Left lung (tissue), 10 donors: ENCODE measurements around the gene E2F7. TPM values are rescaled to one million over a fixed set of nuclear protein-coding genes. Genes with fewer than 3 reads are reported as not detected.

Experiments used
- ATAC-seq: fragments of 200-7000 bp; cut with Tn5 transposase; one replicate; pipeline ENCODE4 v1.9.1; 2020; ENCODE audit warnings: moderate library complexity
- DNase-seq, 4 donors: peaks; one replicate each; pipeline ENCODE4 v3.0.0-alpha.2; 2013 to 2020
- H3K27ac ChIP-seq, 2 donors: fragments of 200-600 bp; sonication (generic) in 1 of 2; one replicate each; pipeline versions ENCODE4 v1.5.0 to v1.8.0; 2020 to 2021
- H3K27me3 ChIP-seq, 2 donors: fragments of 200-600 bp; sonication (generic) in 1 of 2; one replicate each; pipeline versions ENCODE4 v1.5.0 to v1.8.0; 2020 to 2021
- H3K36me3 ChIP-seq, 2 donors: fragments of 200-600 bp; sonication (generic) in 1 of 2; one replicate each; pipeline versions ENCODE4 v1.5.0 to v1.8.0; 2020 to 2021
- H3K4me1 ChIP-seq, 2 donors: fragments of 200-600 bp; one replicate each; pipeline ENCODE4 v1.8.0; 2021
- H3K4me3 ChIP-seq, 2 donors: fragments of 200-600 bp; sonication (generic) in 1 of 2; one replicate each; pipeline versions ENCODE4 v1.5.0 to v1.8.0; 2020 to 2021; ENCODE audit warnings: mild to moderate bottlenecking in 1 of 2
- H3K9me3 ChIP-seq, 2 donors: fragments of 200-600 bp; sonication (generic) in 1 of 2; one replicate each; pipeline versions ENCODE4 v1.5.0 to v1.8.0; 2020 to 2021
- CTCF ChIP-seq, 2 donors: fragments of 200-600 bp; sonication (generic) in 1 of 2; IDR thresholded peaks; one replicate each; pipeline versions ENCODE4 v1.5.0 to v1.8.0; 2021; ENCODE audit warnings: antibody characterized with exemption in 2 of 2
- intact Hi-C, 2 donors: fragments of 100-400 bp; cut with DNase I; formaldehyde crosslinking; loops; one replicate each; pipeline versions ENCODE4 v1.11.2 to v1.14.2; 2022
- polyA plus RNA-seq, 6 donors: library from polyadenylated mRNA; unstranded; fragments of 120-200 nt; gene quantifications; one replicate each; pipeline ENCODE4 v1.2.1, GENCODE V29; 2013; ENCODE audit not compliant: insufficient read length in 6 of 6
- total RNA-seq, 2 donors: library from RNA; stranded (reverse); fragmentation: NEBNext Ultra II Directional; extraction: Animal tissue kit (Norgen Biotek cat#: 25700); gene quantifications; one replicate each; pipeline ENCODE4 v1.2.1, GENCODE V29; 2021
- donor health status: DM: no; HTN: yes; CAD: no.
- donor health status: DM: no; HTN: no; CAD: no.

E2F7 gene
- total and polyA plus RNA-seq, 8 donors, result 1.7 to 10.9 (median 6.8) TPM

DNA sequence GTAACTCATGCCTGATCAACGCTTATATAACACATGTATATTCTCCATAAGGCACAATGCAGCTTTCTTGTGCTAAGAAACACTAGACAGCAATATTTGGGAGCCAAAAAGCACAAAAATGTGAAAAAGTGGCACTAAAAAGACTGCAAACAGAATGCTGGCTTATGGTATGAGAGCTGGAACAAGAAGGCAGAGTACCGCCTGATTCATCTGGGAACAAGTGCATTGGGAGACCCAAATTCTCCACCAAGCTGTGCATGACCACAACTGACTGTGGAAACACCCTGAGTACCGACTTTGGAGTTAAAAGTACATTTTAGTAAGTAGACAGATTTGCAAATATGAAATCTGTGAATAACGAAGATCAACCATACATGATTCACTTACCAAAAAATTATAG lies 25.1 kb downstream of the E2F7 start:
- Histone ChIP-seq H3K36me3 (no peaks in the 10 kb centered on the region), H3K27me3 (no peaks in the 10 kb centered on the region), H3K4me3 (no peak overlapping the region), H3K4me1 (no peaks in the 10 kb centered on the region), H3K27ac (no peak overlapping the region), H3K9me3 (peaks cover 0 to 19% of the 10 kb centered on the region in 2 donors)
- no peak for TF ChIP-seq CTCF (IDR thresholded peaks at IDR 0.05)
- intact Hi-C loops, result no loop called here
- ATAC-seq (no peak), DNase-seq (no peak)

DNA sequence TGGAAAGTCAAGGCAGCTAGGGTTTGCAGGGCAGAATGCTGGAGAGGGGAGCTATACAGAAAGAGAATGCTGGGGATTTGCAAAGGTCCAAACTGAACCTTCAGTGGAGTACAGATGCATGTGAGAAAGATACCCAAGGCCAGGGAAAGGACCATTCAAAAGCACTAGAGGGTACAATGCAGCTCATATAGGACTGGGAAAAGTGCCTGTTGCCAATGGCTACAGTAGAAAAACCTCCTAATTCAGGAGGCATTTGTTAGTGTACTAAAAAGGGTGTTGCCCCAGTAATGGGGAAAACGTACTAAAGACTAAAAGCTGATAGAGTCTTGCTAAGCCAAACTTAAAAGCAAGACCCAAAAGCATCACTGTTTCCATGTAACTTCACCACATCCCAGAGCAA lies 30.1 kb downstream of the E2F7 start:
- ATAC-seq (no peak), DNase-seq (no peak)
- no peak for TF ChIP-seq CTCF (IDR thresholded peaks at IDR 0.05)
- Histone ChIP-seq H3K27ac (no peak overlapping the region), H3K4me1 (no peaks in the 10 kb centered on the region), H3K36me3 (no peaks in the 10 kb centered on the region), H3K4me3 (no peak overlapping the region), H3K27me3 (no peaks in the 10 kb centered on the region), H3K9me3 (peaks cover 0 to 19% of the 10 kb centered on the region in 2 donors)
- intact Hi-C loops, result no loop called here

- no peak overlapping the region for H3K27ac ChIP-seq
- intact Hi-C loops, result no loop called here
- H3K9me3 ChIP-seq, result peaks cover 0 to 18% of the 10 kb centered on the region in 2 donors
- H3K4me3 ChIP-seq, result no peak overlapping the region
- no peaks in the 10 kb centered on the region for H3K4me1 ChIP-seq
- TF ChIP-seq CTCF (IDR thresholded peaks at IDR 0.05), result no peak
- no peaks in the 10 kb centered on the region for H3K27me3 ChIP-seq
- ATAC-seq (no peak), DNase-seq (no peak)
- peaks cover 0 to 11% of the 10 kb centered on the region in 2 donors for H3K36me3 ChIP-seq
These were observed 31.5 kb downstream of the E2F7 start for GRCh38 chr12:77033658-77034536.

DNA sequence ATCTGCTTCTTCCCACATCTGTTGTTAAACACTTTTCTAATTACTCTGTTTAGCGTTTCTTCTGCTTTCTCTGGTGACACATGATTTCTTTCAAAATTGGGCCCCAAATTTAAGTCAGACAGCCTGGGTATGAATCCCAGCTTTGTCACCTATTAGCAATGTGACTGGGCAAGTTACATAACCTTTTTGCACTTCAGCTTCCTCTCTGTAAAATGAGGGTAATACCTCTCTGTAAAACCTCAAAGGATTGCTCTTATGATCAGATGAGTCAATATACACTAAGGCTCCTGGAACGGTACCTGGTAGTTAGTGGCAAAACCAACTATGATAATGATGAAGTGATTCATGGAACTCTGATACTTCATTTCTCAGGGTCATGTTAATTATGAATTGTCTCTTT lies 33.0 kb downstream of the E2F7 start:
- H3K36me3 ChIP-seq, result peaks cover 0 to 17% of the 10 kb centered on the region in 2 donors
- no peak for TF ChIP-seq CTCF (IDR thresholded peaks at IDR 0.05)
- DNase-seq (no peak), ATAC-seq (no peak)
- no peaks in the 10 kb centered on the region for H3K4me1 ChIP-seq
- H3K27me3 ChIP-seq, result no peaks in the 10 kb centered on the region
- intact Hi-C loops, result no loop called here
- no peak overlapping the region for H3K27ac ChIP-seq
- peaks cover 0 to 3% of the 10 kb centered on the region in 2 donors for H3K9me3 ChIP-seq
- H3K4me3 ChIP-seq, result no peak overlapping the region

GRCh38 chr12:77031745-77032144 lies 33.6 kb downstream of the E2F7 start:
- no peak overlapping the region for H3K4me3 ChIP-seq
- DNase-seq (no peak), ATAC-seq (no peak)
- no peaks in the 10 kb centered on the region for H3K27me3 ChIP-seq
- no peak overlapping the region for H3K27ac ChIP-seq
- intact Hi-C loops, result no loop called here
- no peaks in the 10 kb centered on the region for H3K9me3 ChIP-seq
- H3K4me1 ChIP-seq, result no peaks in the 10 kb centered on the region
- peaks cover 0 to 17% of the 10 kb centered on the region in 2 donors for H3K36me3 ChIP-seq
- no peak for TF ChIP-seq CTCF (IDR thresholded peaks at IDR 0.05)
